Measurements from ENCODE around the gene OR56A3.

DNA sequence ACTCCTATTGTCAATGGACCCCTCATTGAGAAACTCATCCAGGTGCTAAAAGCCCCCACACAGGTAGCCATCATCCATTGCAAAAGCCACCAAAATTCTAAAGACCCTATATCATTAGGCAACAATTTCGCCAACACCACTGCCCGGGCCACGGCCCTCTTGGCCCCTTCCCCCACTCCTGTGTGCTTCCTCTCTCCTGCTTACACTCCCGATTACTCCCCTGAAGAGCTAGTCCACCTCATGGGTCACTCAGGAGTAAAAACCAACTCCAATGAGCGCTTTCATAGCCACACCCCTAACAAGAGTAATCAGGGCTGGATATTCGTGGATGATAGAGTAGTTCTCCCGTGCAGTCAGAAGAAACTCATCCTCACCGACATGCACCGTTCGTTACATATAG lies 8.9 kb upstream of the OR56A3 start:
- TF ChIP-seq, protein P1, sequence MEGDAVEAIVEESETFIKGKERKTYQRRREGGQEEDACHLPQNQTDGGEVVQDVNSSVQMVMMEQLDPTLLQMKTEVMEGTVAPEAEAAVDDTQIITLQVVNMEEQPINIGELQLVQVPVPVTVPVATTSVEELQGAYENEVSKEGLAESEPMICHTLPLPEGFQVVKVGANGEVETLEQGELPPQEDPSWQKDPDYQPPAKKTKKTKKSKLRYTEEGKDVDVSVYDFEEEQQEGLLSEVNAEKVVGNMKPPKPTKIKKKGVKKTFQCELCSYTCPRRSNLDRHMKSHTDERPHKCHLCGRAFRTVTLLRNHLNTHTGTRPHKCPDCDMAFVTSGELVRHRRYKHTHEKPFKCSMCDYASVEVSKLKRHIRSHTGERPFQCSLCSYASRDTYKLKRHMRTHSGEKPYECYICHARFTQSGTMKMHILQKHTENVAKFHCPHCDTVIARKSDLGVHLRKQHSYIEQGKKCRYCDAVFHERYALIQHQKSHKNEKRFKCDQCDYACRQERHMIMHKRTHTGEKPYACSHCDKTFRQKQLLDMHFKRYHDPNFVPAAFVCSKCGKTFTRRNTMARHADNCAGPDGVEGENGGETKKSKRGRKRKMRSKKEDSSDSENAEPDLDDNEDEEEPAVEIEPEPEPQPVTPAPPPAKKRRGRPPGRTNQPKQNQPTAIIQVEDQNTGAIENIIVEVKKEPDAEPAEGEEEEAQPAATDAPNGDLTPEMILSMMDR (conservative IDR thresholded peaks at IDR 0.05; ENCODE audit: low read depth, low read length): no peak
- no peak for TF ChIP-seq EZH2 (IDR thresholded peaks at IDR 0.05; ENCODE audit: low read length, unreplicated experiment)
- TF ChIP-seq EZH2phosphoT487 (IDR thresholded peaks at IDR 0.05; ENCODE audit: borderline replicate concordance, low read length): no peak
